HG03442 (cell line): Measurements from ENCODE around the gene CHD1.
A peak's percentile ranks its signal among the peaks of the same experiment; 100 is the strongest.

ENCODE experiments used
- ATAC-seq: cut with Tn5 transposase; IDR thresholded peaks from one replicate; pipeline ENCODE4 v1.9.1; 2021; ENCODE audit warnings: mild to moderate bottlenecking, moderate library complexity; ENCODE audit not compliant: unreplicated experiment

Gene CHD1

DNA sequence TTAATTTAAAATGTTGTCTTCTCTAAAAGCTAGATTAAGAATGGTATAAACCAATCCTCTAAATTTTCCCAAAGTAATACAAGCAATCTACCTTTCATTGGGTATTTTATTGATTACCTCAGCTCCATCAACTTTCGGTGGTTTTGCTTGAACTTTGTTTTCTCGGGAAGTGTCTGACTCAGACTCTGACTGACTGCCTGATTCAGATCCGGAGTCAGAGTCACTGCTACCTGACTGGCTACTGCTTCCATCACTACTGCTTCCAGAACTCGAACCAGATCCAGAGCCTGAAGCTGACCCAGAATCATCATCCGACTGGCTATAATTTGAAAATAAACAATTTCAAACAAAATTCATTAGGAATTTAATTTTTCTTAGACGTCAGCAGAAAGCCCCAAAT, 24.0 kb downstream of the CHD1 start:
- no peak for ATAC-seq

DNA sequence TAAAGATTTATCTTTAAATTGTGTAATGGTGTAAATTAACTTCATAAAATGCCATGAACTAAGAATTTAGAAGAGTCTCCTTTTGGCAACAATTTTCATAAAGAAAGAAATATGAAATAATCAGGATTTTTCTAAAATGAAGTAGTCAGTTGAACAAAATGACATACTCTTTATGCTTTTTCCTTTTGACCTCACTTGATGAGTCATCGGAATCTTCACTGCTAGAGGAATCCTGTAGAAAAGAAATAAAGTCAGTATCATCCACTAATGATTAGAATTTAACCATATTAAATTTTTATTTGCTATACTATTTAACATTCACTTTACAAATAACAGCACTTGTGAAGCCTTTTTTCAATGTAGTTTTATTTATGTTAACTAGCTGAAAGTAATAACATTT, 26.1 kb downstream of the CHD1 start:
- ATAC-seq = no peak

DNA sequence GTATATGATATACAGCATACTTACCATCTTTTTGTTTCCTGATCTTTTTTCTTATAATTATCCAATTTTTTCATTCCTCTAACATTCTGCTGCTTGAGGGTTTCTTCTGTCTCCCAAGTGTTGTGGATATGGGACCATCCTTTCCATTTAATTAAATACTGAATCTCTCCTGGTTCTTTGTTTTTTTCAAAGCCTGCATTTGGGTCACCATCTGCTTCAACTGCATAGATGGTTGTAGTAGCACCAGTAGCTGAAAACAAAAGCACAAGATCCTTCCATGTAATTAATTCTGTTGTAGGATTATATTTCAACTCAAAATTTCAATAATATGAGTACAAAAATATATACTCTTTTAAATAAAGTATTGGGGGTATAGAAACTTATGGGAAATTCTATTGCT, 29.4 kb downstream of the CHD1 start:
- ATAC-seq = no peak

DNA sequence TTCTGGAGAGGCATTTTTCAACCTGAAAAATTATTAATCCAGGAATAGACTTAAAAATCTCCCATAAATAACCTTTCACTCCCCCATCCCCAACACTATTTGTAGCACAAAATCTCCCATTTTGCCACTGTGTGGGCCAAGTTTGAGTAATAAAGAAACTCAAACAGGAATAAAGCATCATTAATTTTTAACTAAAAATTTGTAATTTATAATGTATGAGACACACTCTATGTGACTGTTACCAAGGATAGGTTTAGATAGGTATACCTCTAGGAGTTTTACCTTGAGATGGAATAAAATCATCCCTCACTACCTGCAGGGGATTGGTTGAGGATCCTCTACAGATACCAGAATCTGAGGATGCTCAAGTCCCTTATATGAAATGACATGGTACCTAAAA, 30.1 kb downstream of the CHD1 start:
- no peak for ATAC-seq

DNA sequence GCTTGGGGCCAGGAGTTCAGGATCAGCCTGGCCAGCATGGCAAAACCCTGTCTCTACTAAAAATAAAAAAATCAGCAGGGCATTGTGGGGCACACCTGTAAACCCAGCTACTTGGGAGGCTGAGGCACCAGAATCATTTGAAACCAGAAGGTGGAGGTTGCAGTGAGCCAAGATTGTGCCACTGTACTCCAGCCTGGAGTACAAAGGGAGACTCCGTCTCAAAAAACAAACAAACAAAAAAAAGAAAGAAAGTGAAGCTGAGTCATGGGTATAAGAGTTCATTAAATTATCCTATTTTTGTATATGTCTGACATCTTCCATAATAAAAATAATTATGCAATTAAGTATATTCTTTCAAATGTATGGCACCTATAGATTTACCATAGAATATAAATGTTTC, 37.2 kb downstream of the CHD1 start:
- no peak for ATAC-seq

DNA sequence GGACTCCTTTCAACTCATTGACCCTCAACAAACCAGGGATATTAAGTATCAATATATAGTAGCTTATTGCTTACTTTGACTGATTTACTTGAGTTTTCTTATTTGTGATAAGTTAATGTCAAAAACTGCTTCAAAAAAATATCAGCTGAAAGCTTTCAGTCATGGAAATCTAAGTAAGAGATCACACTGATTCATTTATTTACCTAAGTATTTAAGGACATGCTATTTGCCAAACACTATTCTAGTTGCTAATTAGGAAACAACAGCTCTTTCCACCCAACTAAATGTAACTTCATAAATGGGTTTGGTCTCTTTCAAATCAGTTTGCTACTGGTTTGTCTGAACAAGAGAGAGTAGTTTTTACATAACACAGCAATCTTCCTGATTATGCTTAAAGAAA, 48.2 kb downstream of the CHD1 start:
- no peak for ATAC-seq

DNA sequence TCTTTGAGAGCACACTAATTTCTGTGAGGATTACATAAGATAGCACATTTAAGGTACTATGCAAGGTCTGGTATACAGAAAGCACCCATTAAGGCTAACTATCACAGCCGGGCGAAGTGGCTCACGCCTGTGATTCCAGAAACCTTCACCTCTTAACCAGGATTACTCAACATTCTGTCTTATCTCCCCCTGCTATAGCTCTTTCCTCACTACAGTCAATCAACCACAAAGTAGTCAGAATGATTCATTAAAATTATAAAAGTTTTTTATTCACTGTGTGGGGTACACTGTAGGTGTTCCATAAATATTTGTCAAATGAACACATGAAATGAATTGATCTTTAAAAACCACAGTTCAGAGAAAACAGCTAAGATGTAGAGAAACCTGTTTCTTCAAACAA, 48.7 kb downstream of the CHD1 start:
- no peak for ATAC-seq

DNA sequence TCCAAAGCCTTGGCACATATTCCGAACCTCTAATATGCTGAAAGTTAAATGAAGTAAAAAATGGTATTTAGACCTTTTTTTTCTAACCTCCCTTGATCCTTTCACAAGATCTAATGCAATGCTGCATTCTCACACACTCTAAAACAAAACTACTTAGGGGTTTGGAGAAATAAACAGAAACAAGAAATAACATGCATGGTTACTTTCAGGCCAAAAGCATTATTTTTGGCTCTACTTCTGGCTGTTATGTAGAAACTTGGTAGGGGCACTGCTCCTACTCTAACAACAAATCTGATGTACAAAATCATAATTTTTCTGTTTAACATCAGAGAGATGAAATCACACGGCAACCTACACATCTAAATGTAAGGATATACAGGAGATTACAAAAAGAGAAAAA, 51.2 kb downstream of the CHD1 start:
- ATAC-seq = no peak

DNA sequence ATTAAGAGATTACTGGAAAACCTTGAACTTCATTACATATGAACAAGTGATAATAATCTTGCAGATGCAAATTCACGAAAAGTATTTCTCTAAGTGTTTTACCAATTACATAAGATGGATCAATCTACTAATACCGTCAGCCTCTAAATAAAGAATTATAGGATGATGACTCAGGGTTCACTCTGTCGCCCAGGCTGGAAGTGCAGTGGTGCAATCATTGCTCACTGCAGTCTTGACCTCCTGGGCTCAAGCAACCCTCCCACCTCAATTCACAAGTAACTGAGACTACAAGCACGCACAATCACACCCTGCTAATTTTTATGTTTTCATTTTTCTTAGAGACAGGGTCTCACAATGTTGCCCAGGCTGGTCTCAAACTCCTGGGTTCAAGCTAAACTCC, 56.1 kb downstream of the CHD1 start:
- no peak for ATAC-seq

DNA sequence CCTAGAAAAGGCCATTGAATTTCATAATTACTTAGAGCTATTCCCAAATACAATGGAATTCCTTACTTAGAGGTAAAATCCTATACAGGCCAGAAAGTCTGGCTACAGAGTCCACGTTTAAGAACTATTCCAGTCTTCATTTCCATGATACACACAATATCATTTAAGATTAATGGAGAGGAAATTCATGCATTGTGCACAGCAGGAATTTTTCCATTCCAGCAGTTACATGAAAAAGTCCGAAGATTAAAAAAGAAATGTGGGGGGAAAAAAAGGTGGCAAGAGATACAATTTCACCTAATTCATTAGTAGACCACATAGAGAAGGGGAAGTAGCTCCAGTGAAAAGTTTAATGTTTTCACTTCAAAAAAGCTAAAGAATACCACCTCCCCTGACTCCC, 63.1 kb downstream of the CHD1 start:
- no peak for ATAC-seq

DNA sequence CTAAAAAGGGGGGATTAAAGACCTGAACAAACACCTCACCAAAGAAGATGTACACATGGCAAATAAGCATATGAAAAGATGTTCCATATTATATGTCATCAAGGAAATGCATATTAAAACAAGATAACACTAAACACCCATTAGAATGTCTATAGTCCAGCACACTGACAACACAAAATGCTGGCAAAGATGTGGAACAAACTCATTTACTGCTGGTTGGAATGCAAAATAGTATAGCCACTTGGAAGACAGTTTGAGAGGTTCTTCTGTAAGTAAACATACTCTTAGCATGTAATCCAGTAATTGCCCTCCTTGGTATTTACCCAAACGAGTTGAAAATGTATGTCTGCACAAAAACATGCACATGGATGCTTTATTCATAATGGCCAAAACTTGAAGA, 81.8 kb downstream of the CHD1 start:
- no peak for ATAC-seq

DNA sequence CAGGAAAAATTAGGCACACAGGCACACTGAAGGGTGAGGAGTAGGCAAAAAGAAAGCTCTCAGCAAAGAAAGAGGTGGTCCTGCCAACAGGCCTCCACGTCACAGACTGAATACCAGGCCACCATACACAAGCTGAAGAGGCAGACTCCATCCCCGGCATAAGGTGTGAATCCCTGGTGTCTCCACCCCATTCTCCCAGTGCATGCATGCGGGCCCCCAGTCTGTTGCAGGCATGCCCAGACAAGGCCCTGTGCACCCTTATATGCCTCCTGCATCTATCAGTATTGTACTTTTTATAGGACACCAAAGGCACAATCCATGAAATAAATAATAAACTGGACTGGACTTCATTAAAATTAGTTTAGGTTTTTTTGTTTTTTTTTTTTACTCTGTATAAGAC, 82.3 kb downstream of the CHD1 start:
- ATAC-seq = no peak

DNA sequence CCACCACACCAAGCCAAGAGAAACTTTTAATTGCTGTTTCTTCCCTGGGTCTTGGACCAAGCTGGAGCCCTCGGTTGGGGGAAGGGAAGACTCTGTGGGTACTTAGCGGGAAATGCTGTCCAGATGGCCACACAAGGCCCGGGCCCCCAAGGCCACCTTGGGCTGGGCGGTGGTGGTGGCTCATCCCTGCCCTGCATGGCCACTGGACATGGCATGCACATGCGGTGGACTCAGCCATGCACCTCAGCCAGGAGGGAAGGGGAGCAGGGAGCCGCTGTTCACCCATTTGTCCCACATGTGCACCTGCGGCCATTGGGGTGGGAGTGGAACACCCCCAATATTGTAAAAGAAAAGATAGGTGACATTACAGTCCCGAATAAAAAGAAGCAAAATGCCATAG, 82.9 kb downstream of the CHD1 start:
- no peak for ATAC-seq

DNA sequence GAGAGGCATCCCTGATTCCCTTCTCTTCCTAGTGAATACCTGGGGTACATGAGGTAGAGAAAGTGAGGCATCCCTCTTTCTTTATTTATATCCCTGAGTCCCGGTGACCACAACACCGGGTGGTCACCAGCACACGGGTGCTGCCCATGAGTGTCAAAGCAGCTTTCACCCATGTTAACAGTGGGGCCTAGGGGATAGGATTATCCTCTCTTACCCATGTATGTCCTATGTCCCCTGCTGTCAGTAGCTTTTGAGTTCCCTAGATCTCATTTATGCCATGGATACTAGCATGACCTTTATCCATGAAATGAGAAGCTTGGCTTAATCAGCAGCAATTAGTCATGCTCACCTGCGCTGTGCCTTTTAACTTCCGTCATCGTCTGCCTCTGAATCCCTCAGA, 83.9 kb downstream of the CHD1 start:
- ATAC-seq = no peak

DNA sequence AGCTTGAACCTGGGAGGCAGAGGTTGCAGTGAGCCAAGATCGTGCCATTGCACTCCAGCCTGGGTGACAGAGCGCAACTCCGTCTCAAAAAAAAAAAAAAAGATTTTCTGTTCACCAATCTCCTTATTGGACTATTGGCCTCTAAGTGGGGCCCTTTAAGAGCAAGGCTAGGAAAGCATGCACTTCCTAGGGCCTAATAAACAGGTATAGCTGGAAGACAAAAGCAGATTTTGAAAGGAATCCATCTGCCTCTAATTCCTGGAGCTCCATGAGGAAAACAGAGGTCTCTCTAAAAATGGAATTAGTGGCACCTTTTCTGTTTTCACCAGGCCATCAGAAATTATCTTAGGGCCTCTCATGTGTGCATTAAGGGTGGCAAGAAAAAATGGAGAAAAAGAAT, 85.3 kb downstream of the CHD1 start:
- no peak for ATAC-seq

DNA sequence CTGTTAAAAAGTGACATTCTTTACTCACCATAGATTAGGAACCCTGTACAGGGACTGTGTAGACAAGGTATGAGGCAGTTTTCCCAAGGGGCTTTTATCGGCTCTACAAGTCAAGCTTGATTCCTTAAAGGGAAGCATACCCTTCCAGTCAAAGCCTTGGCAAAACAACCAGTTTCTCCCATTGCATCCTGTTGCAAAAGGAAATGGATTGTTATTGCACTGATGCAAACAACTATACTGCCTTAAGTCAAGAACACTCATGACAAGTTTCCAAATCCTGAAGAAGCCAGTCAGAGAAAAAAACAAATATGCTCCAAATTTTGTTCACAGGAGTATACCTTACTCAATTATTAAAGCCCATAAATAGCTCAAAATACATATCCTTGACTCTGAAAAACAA, 87.9 kb downstream of the CHD1 start:
- ATAC-seq = no peak

DNA sequence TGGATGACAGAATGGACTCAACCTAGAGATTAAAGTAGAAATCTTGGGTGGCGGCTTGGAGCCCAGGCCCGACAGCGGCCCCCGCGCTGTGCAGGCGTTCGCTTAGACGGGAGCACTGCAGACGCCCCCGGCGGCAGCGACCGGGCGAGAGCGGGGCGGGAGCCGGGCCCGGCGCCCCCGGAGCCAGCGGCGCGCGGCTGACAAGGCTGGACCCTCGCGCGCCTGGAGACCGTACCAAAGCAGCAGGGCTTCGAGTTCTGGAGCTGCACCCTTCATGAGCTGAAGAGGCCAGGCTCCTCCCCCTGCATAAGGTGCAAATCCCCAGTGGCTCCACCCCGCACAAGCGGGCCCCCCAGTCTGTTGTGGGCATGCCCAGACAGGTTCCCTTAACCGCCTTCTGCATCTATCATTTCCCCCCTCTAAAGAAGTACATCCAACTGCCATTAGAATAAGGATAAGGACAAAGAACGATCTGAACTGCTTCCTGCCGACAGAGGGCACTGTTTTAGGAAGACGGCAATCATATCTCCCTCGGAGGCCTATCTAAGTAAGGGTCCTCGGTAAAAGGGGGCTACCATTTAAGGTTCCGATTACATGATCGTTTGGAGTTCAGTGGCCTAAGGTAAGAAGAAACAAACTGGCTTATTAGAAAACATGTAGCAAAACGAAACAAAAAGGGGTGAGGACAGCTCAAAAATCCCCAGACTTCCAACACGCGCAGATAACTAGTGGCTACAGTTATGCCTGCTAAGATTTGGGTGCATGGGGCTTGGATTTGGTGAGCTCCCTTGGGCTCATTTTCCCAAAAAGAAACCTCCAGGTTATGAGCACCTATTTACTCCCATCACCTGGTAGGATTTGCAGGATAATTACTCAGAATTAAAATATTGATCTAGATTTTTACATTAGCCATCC, 89.1 kb downstream of the CHD1 start:
- peak; percentile 63 for ATAC-seq

DNA sequence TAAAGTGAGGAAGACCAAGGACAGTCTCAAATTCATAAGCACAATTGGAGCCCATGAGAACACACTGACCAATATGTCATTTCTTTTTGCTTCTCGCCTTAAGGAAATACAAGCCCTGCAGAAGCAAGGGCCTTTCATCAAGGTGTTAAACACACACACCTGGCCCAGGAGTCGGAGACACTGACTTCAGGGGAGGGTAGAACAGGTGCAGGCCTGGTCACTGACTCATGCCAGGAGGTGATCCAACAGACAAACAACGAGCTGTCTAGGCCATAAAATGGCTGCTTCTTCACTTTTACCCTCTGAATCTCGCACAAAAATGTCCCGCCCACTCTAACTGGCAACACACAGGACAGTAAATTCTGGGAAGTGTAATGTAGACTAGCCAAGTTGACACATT, 92.6 kb downstream of the CHD1 start:
- no peak for ATAC-seq

DNA sequence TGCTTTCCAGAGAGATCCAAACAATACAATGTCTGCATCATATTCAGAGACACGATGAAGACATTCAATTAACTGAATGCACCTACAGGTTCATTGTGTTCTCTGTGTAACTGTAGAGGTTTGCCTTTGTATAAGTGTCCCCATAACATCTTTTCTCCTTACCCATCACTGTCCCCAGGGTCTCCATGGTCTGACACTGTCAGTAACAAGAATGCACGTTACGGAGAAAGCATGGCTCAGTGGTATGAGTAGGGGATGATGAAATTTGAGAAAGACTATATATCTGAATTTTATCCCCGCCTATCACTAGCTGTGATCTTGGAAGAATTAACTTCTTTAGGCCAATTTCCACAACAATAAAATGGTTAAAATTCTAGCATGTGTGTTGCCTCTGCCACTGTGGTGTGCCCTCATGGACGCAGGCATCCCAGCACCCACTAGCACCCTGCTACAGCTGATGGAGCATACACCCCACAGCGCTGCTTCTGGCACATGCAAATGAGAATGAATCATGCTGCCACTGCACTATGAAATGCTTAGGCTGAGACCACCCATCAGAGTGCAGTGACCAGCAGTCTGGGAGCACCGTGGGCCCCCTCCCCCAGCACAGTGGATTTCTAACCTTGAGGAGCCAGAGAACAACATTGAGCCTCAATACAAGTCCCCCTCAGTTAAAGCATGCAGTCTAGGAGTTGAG, 101.1 kb downstream of the CHD1 start:
- ATAC-seq = no peak

DNA sequence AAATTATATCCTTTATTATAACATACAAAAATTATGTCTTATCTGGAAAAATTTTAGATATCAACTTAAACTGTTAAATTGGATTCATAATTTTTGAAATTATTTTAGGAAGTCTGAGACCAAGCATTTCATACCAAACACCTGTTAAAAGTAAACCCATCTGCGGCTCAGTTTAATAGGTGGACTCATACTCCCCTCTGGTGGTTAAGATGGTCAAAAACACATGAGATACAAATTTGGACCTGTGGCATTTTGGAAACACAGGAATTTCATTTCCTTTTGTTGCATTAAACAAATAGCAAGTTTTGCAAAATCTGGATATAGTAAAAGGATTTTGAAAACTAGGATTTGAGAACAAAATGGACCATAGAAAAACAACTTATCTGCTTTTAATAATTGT, 101.6 kb downstream of the CHD1 start:
- peak; percentile 60 for ATAC-seq

DNA sequence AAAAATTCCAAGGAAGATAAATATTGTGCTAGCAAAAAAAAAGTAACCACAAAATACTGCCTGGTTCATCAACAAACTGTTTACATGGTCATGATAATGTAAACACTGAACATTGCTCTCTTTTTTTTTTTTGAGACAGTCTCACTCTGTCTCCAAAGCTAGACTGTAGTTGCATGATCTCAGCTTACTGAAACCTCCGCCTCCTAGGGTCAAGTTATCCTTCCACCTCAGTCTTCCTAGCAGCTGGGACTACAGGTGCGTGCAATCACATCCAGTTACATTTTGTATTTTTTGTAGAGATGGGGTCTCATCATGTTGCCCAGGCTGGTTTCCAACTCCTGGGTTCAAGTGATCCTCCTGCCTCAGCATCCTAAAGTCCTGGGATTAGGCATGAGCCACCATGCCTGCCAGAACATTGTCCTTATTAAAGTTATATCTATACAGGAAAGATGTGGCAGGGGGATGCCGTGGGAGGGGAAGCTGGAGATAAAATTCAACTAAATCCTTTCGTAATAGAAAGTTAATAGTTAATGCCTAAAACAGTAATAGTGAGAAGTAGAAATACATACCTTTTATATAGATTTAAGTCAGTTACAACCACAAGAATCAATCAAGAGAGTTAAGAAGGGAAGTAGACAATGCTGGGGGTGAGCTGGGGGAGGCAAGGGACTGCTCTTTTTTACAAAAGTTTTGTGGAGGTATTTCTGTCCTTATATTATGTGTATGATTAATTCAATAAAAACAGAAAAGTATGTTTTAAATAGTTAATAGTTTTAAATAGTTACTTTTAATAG, 103.0 kb downstream of the CHD1 start:
- no peak for ATAC-seq
